HEK293T (cell line): Measurements from ENCODE around the gene SEMA3D.

ENCODE experiments used
- CTCF ChIA-PET: fragments of 350-600 bp; formaldehyde crosslinking; extraction: SDS; loops from one replicate; lab custom pipeline; 2021; ENCODE audit warnings: antibody characterized with exemption, inconsistent platforms; lab: Yijun Ruan, JAX
- POLR2A ChIA-PET: fragments of 350-600 bp; formaldehyde crosslinking; extraction: SDS; loops from one replicate; lab custom pipeline; 2020; ENCODE audit warnings: antibody characterized with exemption, inconsistent platforms; lab: Yijun Ruan, JAX
- DNase-seq: peaks from one replicate; pipeline ENCODE4 v3.0.0; 2012; ENCODE audit warnings: mixed read lengths; ENCODE audit errors: extremely low spot score
- ARNT ChIP-seq: fragments of 450-650 bp; IDR thresholded peaks from 2 replicates; pipeline ENCODE4 v1.6.1; 2017; ENCODE audit warnings: mild to moderate bottlenecking
- BHLHE40 ChIP-seq: fragments of 450-650 bp; IDR thresholded peaks from 2 replicates; pipeline ENCODE4 v1.6.1; 2016; ENCODE audit warnings: mild to moderate bottlenecking, moderate library complexity, borderline replicate concordance
- CTBP1 ChIP-seq: fragments of 450-650 bp; IDR thresholded peaks from 2 replicates; pipeline ENCODE4 v1.6.1; 2016; ENCODE audit warnings: borderline replicate concordance
- ELF4 ChIP-seq: fragments of 450-650 bp; IDR thresholded peaks from 2 replicates; pipeline ENCODE4 v1.6.1; 2017; ENCODE audit warnings: antibody characterized with exemption
- FOXA1 ChIP-seq: fragments of 450-650 bp; IDR thresholded peaks from 2 replicates; pipeline ENCODE4 v1.6.1; 2016; ENCODE audit warnings: mild to moderate bottlenecking
- FOXK2 ChIP-seq: fragments of 450-650 bp; IDR thresholded peaks from 2 replicates; pipeline ENCODE4 v1.6.1; 2016; ENCODE audit warnings: mild to moderate bottlenecking
- FOXM1 ChIP-seq: fragments of 450-650 bp; IDR thresholded peaks from 2 replicates; pipeline ENCODE4 v1.6.1; 2017; ENCODE audit warnings: mild to moderate bottlenecking, borderline replicate concordance
- HDGF ChIP-seq: fragments of 450-650 bp; IDR thresholded peaks from 2 replicates; pipeline ENCODE4 v1.6.1; 2017; ENCODE audit warnings: antibody characterized with exemption, borderline replicate concordance
- L3MBTL2 ChIP-seq: fragments of 450-650 bp; conservative IDR thresholded peaks from 2 replicates; pipeline ENCODE4 v1.6.1; 2016; ENCODE audit warnings: mild to moderate bottlenecking
- LEF1 ChIP-seq: fragments of 450-650 bp; IDR thresholded peaks from 2 replicates; pipeline ENCODE4 v1.6.1; 2017; ENCODE audit warnings: mild to moderate bottlenecking, borderline replicate concordance
- NFRKB ChIP-seq: fragments of 450-650 bp; IDR thresholded peaks from 2 replicates; pipeline ENCODE4 v1.6.1; 2016; ENCODE audit warnings: mild to moderate bottlenecking, moderate library complexity
- PKNOX1 ChIP-seq: fragments of 450-650 bp; IDR thresholded peaks from 2 replicates; pipeline ENCODE4 v1.6.1; 2016
- SP1 ChIP-seq: fragments of 450-650 bp; IDR thresholded peaks from 2 replicates; pipeline ENCODE4 v1.6.1; 2017
- SUZ12 ChIP-seq: fragments of 450-650 bp; IDR thresholded peaks from 2 replicates; pipeline ENCODE4 v1.6.1; 2016; ENCODE audit warnings: mild to moderate bottlenecking
- TARDBP ChIP-seq: fragments of 450-650 bp; IDR thresholded peaks from 2 replicates; pipeline ENCODE4 v1.6.1; 2016
- ZNF384 ChIP-seq: fragments of 450-650 bp; IDR thresholded peaks from 2 replicates; pipeline ENCODE4 v1.6.1; 2016

Gene SEMA3D

GRCh38 chr7:85183296-85183695 is 3.6 kb downstream of the SEMA3D start:
- POLR2A ChIA-PET = no interaction called here
- no peak for DNase-seq
- no peak for TF ChIP-seq PKNOX1
- TF ChIP-seq HDGF = no peak
- TF ChIP-seq ARNT = no peak
- no peak for TF ChIP-seq SUZ12
- TF ChIP-seq BHLHE40 = no peak
- TF ChIP-seq LEF1 = no peak
- no peak for TF ChIP-seq TARDBP
- no peak for TF ChIP-seq ZNF384
- no peak for TF ChIP-seq NFRKB
- no peak for TF ChIP-seq FOXM1
- CTCF ChIA-PET = no interaction called here

DNA sequence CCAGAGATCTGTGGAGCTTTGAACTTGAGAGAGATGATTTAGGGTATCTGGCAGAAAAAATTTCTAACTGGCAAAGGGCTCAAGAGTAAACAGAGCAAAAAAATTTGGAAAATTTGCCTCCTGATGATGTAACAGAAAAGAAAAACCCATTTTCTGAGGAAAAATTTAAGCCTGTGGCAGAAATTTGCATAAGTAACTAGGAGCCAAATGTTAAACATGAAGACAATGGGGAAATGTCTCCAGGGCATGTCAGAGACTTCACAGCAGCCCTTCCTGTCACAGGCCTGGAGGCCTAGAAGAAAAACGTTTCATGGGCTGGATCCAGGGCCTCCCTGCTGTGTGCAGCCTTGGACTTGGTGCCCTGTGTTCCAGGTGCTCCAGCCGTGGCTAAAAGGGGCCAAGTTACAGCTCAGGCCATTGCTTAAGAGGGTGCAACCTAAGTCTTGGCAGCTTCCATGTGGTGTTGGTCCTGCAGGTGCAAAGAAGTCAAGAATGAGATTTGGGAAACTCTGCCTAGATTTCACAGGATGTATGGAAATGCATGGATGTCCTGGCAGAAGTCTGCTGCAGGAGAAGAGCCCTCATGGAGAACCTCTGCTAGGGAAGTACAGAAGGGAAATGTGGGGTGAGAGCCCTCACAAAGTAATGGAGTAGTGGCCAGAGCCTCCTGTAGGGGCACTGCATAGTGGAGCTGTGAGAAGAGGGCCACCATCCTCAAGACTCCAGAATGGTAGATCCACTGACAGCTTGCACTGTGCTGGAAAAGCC is 8.1 kb downstream of the SEMA3D start:
- TF ChIP-seq LEF1 (no peak), FOXK2 (no peak), BHLHE40 (no peak), ARNT (no peak), PKNOX1 (no peak), FOXM1 (no peak), ZNF384 (no peak), TARDBP (no peak), ELF4 (no peak), FOXA1 (no peak), CTBP1 (no peak), SP1 (no peak), L3MBTL2 (no peak), SUZ12 (no peak), NFRKB (no peak), HDGF (no peak)
- ChIA-PET POLR2A (no interaction called here), CTCF (no interaction called here)
- DNase-seq = no peak

DNA sequence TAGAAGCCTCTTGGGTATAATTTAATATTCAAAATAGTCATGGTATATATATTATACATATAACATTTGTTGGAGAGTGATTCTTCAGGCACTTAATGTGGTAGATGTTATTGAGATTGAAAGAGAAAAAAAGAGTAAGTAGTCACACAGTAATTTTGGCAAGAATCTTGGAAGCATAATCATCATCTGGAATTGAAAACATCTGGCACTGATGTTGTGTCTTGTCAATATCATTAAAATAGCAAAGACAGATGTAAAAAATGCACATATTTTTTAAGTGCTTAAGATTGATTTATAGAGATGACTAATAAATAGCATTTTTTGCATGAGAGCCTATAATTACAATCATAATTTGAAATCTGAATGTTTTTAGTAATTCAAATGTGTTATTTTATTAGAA is 9.5 kb downstream of the SEMA3D start:
- no peak for TF ChIP-seq L3MBTL2
- TF ChIP-seq TARDBP = no peak
- TF ChIP-seq FOXK2 = no peak
- TF ChIP-seq BHLHE40 = no peak
- TF ChIP-seq FOXA1 = no peak
- no peak for TF ChIP-seq NFRKB
- TF ChIP-seq LEF1 = no peak
- TF ChIP-seq CTBP1 = no peak
- no peak for TF ChIP-seq ELF4
- TF ChIP-seq PKNOX1 = no peak
- no peak for TF ChIP-seq SP1
- TF ChIP-seq HDGF = no peak
- TF ChIP-seq ZNF384 = no peak
- no peak for TF ChIP-seq FOXM1
- no peak for TF ChIP-seq SUZ12
- no peak for TF ChIP-seq ARNT
- ChIA-PET CTCF (no interaction called here), POLR2A (no interaction called here)
- DNase-seq = no peak

DNA sequence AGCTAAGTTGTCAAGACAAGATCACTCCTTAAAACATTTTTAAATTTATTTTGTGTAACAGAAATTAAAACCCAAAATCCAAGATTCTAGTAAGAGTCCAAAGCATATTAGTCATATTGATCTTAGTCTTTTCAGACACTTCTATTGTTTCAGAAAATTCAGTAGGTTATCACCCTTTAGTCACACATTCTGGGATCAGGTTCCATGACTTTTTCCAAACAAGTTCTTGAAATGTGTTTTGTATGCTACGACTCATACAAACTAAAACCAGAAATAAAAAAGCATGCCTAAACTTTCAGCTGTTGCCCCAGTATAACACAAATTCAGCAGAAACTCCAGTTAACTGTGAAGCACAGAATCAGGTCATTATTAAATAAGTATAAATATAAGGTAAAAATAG is 10.7 kb downstream of the SEMA3D start:
- no peak for DNase-seq
- ChIA-PET CTCF (no interaction called here), POLR2A (no interaction called here)
- TF ChIP-seq BHLHE40 (no peak), ZNF384 (no peak), FOXK2 (no peak), FOXA1 (no peak), NFRKB (no peak), TARDBP (no peak), L3MBTL2 (no peak), SP1 (no peak), ELF4 (no peak)

DNA sequence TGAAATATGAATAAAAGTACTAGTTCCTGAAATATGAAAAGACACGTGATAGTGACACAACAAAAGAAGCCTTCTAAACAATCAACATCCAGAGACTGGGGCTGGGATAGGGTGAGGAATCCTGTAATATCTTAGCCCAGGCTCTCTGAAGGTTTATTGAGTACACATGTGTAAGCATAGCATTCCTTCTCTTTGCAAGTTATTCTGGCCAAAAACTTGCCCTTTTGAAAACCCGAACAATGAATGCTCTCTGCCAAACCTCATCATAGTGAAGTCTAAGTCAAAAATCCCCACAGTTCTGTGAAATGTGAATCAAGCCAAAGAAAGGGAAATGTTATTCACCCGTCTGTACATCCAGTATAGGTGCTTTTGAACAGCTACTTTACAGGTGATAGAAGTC is 11.6 kb downstream of the SEMA3D start:
- POLR2A ChIA-PET = no interaction called here
- DNase-seq = no peak
- no peak for TF ChIP-seq TARDBP
- CTCF ChIA-PET = no interaction called here

- ChIA-PET CTCF (no interaction called here), POLR2A (no interaction called here)
- no peak for DNase-seq
- TF ChIP-seq PKNOX1 (no peak), LEF1 (no peak), ZNF384 (no peak), HDGF (no peak), FOXM1 (no peak), FOXK2 (no peak), SP1 (no peak), SUZ12 (no peak), ELF4 (no peak), NFRKB (no peak), ARNT (no peak), TARDBP (no peak), BHLHE40 (no peak), CTBP1 (no peak), L3MBTL2 (no peak), FOXA1 (no peak)
These were observed 14.3 kb downstream of the SEMA3D start for GRCh38 chr7:85172530-85172941.
